GM13976 (cell line): Measurements from ENCODE around the gene ROR2.

ENCODE experiments used
- DNase-seq: peaks from one replicate; pipeline ENCODE4 v3.0.0; 2012; ENCODE audit warnings: low spot score
- CTCF ChIP-seq: IDR thresholded peaks from 2 replicates; pipeline ENCODE4 v1.5.1; 2012; ENCODE audit warnings: borderline replicate concordance, mild to moderate bottlenecking; ENCODE audit not compliant: insufficient read depth; ENCODE audit errors: extremely low read depth, missing control alignments, control extremely low read depth
- in situ Hi-C: fragments of 300-500 bp; cut with MboI; formaldehyde crosslinking; loops from one replicate; pipeline ENCODE4 v1.12.0; 2022; ENCODE audit warnings: low sequenced_read_pairs, mixed read lengths, inconsistent platforms; ENCODE audit not compliant: unreplicated experiment

Gene ROR2

GRCh38 chr9:91810286-91810905 lies 139.6 kb downstream of the ROR2 start:
- DNase-seq, result no peak
- in situ Hi-C loops, result no loop called here
- TF ChIP-seq CTCF, result no peak

- peak; percentile 9 for DNase-seq
- no peak for TF ChIP-seq CTCF
- in situ Hi-C loops, result no loop called here
Observed at GRCh38 chr9:91809581-91810285, 140.3 kb downstream of the ROR2 start.

GRCh38 chr9:91807643-91808246 lies 142.3 kb downstream of the ROR2 start:
- no peak for TF ChIP-seq CTCF
- no peak for DNase-seq
- in situ Hi-C loops, result no loop called here

- no peak for TF ChIP-seq CTCF
- no peak for DNase-seq
- in situ Hi-C loops, result no loop called here
Observed at GRCh38 chr9:91805031-91805430, 145.0 kb downstream of the ROR2 start.

- TF ChIP-seq CTCF, result no peak
- in situ Hi-C loops, result no loop called here
- DNase-seq, result no peak
Observed at GRCh38 chr9:91803970-91804752, 145.9 kb downstream of the ROR2 start.

- in situ Hi-C loops, result no loop called here
- no peak for DNase-seq
- no peak for TF ChIP-seq CTCF
Observed at GRCh38 chr9:91803151-91803940, 146.7 kb downstream of the ROR2 start.
